ACC112 (cell line): ENCODE measurements around the gene CRYBG1.

Experiments
- H2AFZ ChIP-seq: fragments of 200-600 bp; sonication (generic); one replicate; pipeline ENCODE4 v1.6.0; 2017; ENCODE audit warnings: antibody characterized with exemption, low read length; ENCODE audit not compliant: unreplicated experiment
- H3K27ac ChIP-seq: fragments of 200-600 bp; sonication (generic); 2 replicates; pipeline ENCODE4 v1.5.1; 2014; ENCODE audit warnings: low read depth, mild to moderate bottlenecking, antibody characterized with exemption, low read length, moderate library complexity
- H3K27me3 ChIP-seq: fragments of 200-600 bp; sonication (generic); 2 replicates; pipeline ENCODE4 v1.6.1; 2014; ENCODE audit warnings: mild to moderate bottlenecking, antibody characterized with exemption, low read length, moderate library complexity, mixed read lengths; ENCODE audit not compliant: insufficient read depth
- H3K36me3 ChIP-seq: fragments of 200-600 bp; sonication (generic); 2 replicates; pipeline ENCODE4 v1.6.1; 2016; ENCODE audit warnings: mild to moderate bottlenecking, antibody characterized with exemption, low read length, moderate library complexity, mixed read lengths; ENCODE audit not compliant: insufficient read depth
- H3K4me1 ChIP-seq: fragments of 200-600 bp; sonication (generic); one replicate; pipeline ENCODE4 v1.6.1; 2016; ENCODE audit warnings: low read length, mixed read lengths; ENCODE audit not compliant: insufficient read depth, unreplicated experiment, control insufficient read depth
- H3K4me3 ChIP-seq: fragments of 200-600 bp; sonication (generic); 2 replicates; pipeline ENCODE4 v1.5.1; 2014; ENCODE audit warnings: mild to moderate bottlenecking, low read depth, low read length
- H3K79me2 ChIP-seq: fragments of 200-600 bp; sonication (generic); one replicate; pipeline ENCODE4 v1.6.0; 2016; ENCODE audit warnings: low read length; ENCODE audit not compliant: control insufficient read depth, unreplicated experiment, insufficient read depth

CRYBG1 gene

GRCh38 chr6:106477146-106477545 is 116.6 kb downstream of the CRYBG1 start:
- H3K27me3 ChIP-seq, result no peaks in the 10 kb centered on the region
- no peaks in the 10 kb centered on the region for H3K79me2 ChIP-seq
- no peak overlapping the region for H2AFZ ChIP-seq
- H3K4me3 ChIP-seq, result no peak overlapping the region
- peaks cover 32% of the 10 kb centered on the region for H3K4me1 ChIP-seq
- no peaks in the 10 kb centered on the region for H3K36me3 ChIP-seq
- H3K27ac ChIP-seq, result no peak overlapping the region

GRCh38 chr6:106477790-106478189 is 117.3 kb downstream of the CRYBG1 start:
- no peaks in the 10 kb centered on the region for H3K27me3 ChIP-seq
- no peaks in the 10 kb centered on the region for H3K36me3 ChIP-seq
- no peak overlapping the region for H3K4me3 ChIP-seq
- peaks cover 32% of the 10 kb centered on the region for H3K4me1 ChIP-seq
- no peak overlapping the region for H3K27ac ChIP-seq
- no peak overlapping the region for H2AFZ ChIP-seq
- no peaks in the 10 kb centered on the region for H3K79me2 ChIP-seq

DNA sequence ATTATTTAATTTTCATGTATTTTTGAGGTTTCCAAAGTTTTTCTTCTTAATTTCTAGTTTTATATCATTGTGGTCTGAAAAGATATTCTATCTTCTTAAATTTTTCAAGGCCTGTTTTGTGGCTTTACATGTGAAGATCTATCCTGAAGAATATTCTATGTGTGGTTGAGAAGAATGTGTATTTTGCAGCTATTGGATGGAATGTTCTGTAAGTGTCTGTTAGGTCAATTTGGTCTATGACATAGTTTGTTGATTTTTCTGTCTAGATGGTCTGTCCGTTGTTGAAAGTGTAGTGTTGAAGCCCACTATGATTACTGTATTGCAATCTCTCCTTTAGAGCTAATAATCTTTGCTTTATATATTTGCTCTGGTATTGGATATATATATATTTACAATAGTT is 125.7 kb downstream of the CRYBG1 start:
- no peaks in the 10 kb centered on the region for H3K36me3 ChIP-seq
- no peak overlapping the region for H2AFZ ChIP-seq
- no peak overlapping the region for H3K27ac ChIP-seq
- peaks cover 11% of the 10 kb centered on the region for H3K4me1 ChIP-seq
- H3K4me3 ChIP-seq, result no peak overlapping the region
- no peaks in the 10 kb centered on the region for H3K79me2 ChIP-seq
- no peaks in the 10 kb centered on the region for H3K27me3 ChIP-seq

- no peak overlapping the region for H3K4me3 ChIP-seq
- H3K79me2 ChIP-seq, result no peaks in the 10 kb centered on the region
- peaks cover 11% of the 10 kb centered on the region for H3K4me1 ChIP-seq
- no peak overlapping the region for H3K27ac ChIP-seq
- no peak overlapping the region for H2AFZ ChIP-seq
- no peaks in the 10 kb centered on the region for H3K27me3 ChIP-seq
- H3K36me3 ChIP-seq, result no peaks in the 10 kb centered on the region
Measured at GRCh38 chr6:106488494-106489370, 128.2 kb downstream of the CRYBG1 start.

GRCh38 chr6:106490030-106490429 is 129.5 kb downstream of the CRYBG1 start:
- H2AFZ ChIP-seq, result no peak overlapping the region
- no peak overlapping the region for H3K27ac ChIP-seq
- peaks cover 11% of the 10 kb centered on the region for H3K4me1 ChIP-seq
- no peaks in the 10 kb centered on the region for H3K36me3 ChIP-seq
- H3K79me2 ChIP-seq, result no peaks in the 10 kb centered on the region
- H3K27me3 ChIP-seq, result no peaks in the 10 kb centered on the region
- H3K4me3 ChIP-seq, result no peak overlapping the region

DNA sequence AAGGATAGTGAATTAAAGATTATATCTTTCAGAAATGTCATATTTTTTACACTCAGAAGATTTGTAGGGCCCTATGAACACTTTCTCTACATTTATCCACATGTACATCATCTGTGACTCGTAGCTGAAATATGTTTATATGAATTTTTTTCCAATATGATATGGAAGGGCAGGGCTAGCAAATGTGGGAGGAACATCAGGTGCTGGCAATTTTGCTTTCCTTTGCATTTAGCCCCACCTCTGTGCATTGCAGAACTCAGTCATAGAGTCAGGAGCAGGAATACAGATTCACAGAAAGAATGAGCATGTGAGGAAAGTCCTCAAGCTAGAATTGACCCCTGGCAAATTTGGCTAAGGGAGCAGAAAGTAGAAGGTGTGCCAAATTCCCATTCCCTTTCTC is 129.9 kb downstream of the CRYBG1 start:
- H3K79me2 ChIP-seq, result no peaks in the 10 kb centered on the region
- H3K4me1 ChIP-seq, result peaks cover 11% of the 10 kb centered on the region
- H3K4me3 ChIP-seq, result no peak overlapping the region
- H3K27ac ChIP-seq, result no peak overlapping the region
- no peaks in the 10 kb centered on the region for H3K36me3 ChIP-seq
- H2AFZ ChIP-seq, result no peak overlapping the region
- no peaks in the 10 kb centered on the region for H3K27me3 ChIP-seq

DNA sequence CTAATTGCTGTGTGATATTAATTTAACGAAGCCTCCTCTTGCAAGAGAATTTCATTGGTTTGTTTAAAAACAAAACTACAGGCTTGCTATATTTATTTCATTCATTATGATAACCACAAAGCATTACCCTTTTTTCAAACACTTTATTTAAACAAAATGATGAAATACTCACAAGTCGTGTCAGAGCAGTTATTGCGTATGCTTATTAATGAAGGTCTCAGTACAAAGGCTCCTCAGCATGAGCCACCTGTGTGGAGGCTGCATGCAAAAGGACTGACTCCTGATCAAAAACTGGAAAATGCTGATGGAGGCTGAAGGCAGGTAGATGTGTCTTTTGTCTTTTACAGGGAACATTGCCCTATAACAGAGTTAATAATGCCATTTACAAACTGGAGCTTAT is 130.5 kb downstream of the CRYBG1 start:
- Histone ChIP-seq H3K4me3 (no peak overlapping the region), H3K27me3 (no peaks in the 10 kb centered on the region), H3K4me1 (peaks cover 11% of the 10 kb centered on the region), H3K36me3 (no peaks in the 10 kb centered on the region), H3K79me2 (no peaks in the 10 kb centered on the region), H2AFZ (no peak overlapping the region), H3K27ac (no peak overlapping the region)

DNA sequence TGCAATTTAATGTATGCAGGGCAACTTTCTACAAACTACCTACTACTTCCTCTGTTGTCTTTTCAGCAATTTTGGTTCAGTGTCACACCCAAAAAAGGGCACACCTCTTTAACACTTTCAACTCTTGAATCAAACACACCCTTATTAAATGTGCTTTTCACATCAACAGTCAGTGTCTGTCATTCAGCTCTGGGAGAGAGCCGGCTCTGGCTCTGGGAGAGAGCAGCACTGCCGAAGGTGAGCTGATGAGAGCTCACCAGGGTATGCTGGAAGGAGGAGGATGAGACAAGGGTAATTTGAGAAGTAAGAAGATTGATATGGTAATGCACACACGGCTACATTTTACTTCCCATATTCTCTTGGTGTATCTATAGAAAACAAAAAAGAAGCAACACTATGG is 134.5 kb downstream of the CRYBG1 start:
- Histone ChIP-seq H3K27ac (no peak overlapping the region), H3K4me3 (no peak overlapping the region), H3K4me1 (peaks cover 9% of the 10 kb centered on the region), H3K27me3 (no peaks in the 10 kb centered on the region), H2AFZ (no peak overlapping the region), H3K79me2 (no peaks in the 10 kb centered on the region), H3K36me3 (no peaks in the 10 kb centered on the region)

DNA sequence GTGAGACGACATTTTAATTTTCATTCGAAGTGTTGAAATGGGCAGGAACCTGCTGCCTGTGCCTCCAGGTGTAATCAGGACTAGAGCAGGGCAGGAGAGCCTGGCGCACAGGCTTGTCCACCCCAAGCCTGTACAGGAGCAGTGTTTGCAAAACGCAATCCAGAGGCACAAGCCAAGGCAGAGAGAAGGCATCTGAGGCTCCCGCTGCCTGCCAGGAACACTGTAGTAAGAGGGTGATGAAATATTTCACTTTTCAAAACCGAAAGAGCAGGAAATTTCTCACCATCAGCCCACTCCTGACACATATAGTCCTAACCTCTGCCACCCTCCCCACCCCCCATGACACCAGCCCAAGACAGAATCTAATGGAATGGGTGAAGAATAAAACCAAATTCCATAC is 136.3 kb downstream of the CRYBG1 start:
- Histone ChIP-seq H2AFZ (no peak overlapping the region), H3K27ac (no peak overlapping the region), H3K4me3 (no peak overlapping the region), H3K79me2 (no peaks in the 10 kb centered on the region), H3K36me3 (no peaks in the 10 kb centered on the region), H3K27me3 (no peaks in the 10 kb centered on the region), H3K4me1 (peaks cover 7% of the 10 kb centered on the region)

GRCh38 chr6:106501960-106502371 is 141.4 kb downstream of the CRYBG1 start:
- peak overlapping the region; percentile 17; the same call in 1 of the 2 replicates for H3K4me3 ChIP-seq
- H3K27me3 ChIP-seq, result no peaks in the 10 kb centered on the region
- no peaks in the 10 kb centered on the region for H3K36me3 ChIP-seq
- H3K79me2 ChIP-seq, result no peaks in the 10 kb centered on the region
- peak overlapping the region; percentile 60 for H2AFZ ChIP-seq
- peaks cover 21% of the 10 kb centered on the region for H3K4me1 ChIP-seq
- 0 out of 2 replicates have a peak overlapping the region, but pooled peaks have one; percentile 17 for H3K27ac ChIP-seq

DNA sequence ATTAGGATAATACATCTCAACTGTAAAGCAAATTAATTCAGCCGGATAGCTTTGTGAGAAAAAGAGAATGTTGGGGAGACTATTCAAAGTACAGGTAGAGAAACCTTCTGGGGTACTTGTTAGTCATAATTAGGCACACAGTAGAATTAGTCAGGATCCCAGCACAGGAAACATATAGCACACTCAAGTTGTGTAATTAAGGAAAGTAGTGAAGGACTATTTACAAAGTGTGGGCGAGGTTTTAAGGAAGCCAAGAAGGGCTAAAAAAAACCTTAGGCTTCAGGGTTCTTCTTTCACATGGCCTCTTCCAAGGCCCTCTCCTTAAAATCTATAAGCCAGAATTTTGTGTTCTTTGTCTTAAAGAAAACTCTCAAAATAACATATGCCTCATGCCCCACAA is 142.0 kb downstream of the CRYBG1 start:
- H3K79me2 ChIP-seq, result no peaks in the 10 kb centered on the region
- peaks cover 21% of the 10 kb centered on the region for H3K4me1 ChIP-seq
- H3K36me3 ChIP-seq, result no peaks in the 10 kb centered on the region
- H3K4me3 ChIP-seq, result peak overlapping the region; percentile 17; the same call in 1 of the 2 replicates
- H3K27ac ChIP-seq, result peak overlapping the region; percentile 17; the same call in 1 of the 2 replicates
- H2AFZ ChIP-seq, result no peak overlapping the region
- H3K27me3 ChIP-seq, result no peaks in the 10 kb centered on the region
